HG03064 (cell line): Measurements from ENCODE around the gene B4GALT5.

ENCODE experiments used
- ATAC-seq: cut with Tn5 transposase; IDR thresholded peaks from one replicate; pipeline ENCODE4 v1.9.1; 2021; ENCODE audit warnings: low read depth; ENCODE audit not compliant: unreplicated experiment

Gene B4GALT5

GRCh38 chr20:49591217-49591865, 122.3 kb downstream of the B4GALT5 start:
- no peak for ATAC-seq

- ATAC-seq: no peak
These were observed 123.3 kb downstream of the B4GALT5 start for GRCh38 chr20:49590163-49591017.

DNA sequence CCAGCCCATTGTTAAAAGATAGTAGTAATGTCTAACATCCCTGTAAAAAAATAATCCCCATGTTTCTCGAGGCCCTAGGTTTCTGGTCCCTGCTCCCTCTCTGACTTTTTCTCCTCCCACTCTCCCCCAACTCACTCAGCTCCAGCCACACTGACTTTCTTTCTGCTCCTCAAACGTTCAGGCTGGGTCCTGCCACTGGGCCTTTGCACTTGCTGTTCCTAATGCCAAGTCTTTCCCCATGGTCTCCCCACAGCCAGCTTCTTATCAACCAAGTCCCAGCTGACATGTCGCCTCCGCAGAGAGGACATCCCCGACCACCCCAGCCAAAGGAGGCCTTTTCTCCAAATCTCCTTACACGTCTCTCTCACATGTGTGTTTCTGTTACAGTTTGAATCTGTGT, 123.9 kb downstream of the B4GALT5 start:
- no peak for ATAC-seq

GRCh38 chr20:49587111-49587570, 126.5 kb downstream of the B4GALT5 start:
- no peak for ATAC-seq

DNA sequence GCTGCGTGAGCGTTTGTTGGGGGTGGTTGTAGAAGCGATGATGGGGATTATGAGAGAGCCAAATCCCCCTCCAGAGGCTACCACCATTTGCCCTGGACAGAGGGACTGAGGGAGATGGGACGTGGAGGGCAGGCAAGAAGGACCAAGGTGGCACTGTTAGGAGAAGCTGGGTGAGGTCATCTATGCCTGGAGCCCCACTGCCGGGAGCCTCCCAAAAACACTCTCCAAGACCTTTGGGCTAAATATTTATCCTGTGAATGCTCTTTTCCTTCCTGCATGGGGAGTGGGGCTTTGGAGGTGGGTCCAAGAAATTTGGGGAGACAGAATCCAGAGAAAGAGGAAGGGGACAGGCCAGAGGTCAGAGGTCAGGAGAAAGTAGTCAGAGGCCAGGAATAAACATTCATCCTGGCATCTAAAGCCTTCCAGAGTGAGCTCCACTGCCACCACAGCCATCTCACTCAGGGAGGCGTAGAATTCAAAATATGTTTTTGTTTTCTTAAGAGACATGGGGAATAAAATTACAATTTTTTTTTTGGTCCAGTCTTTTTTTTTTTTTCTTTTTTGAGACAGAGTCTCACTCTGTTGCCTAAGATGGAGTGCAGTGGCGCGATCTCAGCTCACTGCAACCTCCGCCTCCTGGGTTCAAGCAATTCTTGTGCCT, 128.0 kb downstream of the B4GALT5 start:
- ATAC-seq: no peak

DNA sequence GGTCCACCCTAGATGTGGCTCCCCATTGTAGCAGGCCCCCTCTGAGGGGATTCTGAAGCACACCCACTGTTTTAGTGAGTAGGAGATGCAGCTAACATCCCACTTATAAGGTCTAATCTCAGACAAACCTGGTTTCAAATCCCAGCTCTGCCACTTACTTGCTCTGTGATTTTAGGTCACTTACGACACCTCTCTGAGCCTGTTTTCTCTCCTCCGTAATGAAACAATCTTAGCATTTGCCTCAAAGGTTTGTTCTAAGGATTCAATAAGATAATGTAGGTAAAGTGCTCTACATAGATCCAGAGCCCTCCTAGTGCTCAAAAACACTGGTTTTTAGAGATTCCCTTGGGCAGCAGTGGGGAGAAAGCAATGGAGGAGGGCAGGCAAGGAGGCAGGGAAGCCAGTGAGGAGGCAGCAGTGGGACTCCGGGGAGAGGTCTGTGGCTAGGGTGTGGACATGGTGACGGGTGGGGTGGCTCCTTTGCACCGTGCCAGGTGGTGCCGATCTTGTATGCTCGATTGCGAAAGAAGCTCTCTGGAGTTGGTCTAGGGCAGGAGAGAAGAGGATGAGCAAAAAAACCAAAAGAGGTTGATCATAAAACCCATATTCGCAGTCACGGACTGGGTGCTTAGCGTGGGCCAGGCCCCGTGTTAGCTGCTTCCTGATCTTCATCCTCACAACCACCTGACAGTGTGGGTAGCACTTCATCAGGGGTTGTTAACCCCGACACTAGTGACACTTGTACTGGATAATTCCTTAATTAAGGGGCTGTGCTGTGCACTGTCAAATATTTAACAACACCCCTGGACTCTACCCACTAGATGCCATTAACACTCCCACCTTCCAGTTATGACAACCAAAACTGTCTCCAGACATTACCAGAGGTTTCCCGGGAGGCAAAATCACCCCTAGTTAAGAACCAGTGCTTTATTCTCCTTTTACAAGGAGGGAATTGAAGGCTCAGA, 129.0 kb downstream of the B4GALT5 start:
- ATAC-seq: no peak

DNA sequence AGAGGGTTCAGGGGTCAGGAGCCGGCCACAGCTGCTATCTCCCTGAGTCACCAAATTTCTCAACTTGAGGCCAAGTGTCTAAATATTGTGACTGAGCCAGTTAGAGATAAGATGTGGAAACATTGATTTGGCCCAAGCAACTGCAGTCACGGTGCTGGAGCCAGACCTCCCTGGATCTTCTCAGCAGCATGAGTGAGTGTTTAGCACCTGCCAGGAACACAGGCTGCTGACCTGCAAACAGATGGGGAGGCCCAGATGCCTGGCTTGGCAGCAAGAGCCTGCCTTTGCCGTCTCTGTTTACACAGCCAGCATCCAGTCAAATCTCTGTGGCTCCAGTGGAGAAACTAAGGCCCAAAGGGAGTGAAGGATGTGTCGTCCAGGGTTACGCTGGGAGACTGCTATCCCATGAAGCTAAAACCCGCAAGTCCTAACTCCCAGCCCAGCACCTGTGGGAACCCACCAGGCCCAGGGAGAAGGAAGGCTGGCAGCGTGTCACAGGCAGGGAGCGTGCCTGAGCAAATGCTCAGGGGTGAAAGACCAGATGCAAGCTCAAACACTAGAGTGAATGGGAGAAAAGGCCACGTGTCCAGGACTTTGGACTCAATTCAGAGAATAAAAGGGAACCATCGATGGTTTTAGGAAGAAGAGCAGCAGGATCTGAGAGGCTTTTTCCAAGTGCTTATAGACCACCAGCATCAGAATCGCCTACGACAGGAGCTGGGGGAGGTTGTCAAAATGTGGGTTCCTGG, 129.8 kb downstream of the B4GALT5 start:
- no peak for ATAC-seq

DNA sequence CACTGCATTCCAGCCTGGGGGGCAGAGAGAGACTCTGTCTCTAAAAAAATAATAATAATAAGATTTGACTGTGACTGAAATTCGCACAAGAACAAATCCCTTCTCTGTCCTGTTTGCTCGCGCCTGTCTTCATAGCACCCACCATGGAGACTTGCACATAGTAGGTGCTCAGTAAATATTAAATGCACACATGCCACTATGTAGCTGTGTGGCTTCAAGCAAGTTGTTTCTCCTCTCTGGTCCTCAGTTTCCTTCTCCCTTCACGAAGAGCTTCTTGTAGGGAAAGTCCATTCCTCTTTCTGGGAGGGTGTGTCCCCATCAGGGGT, 130.4 kb downstream of the B4GALT5 start:
- no peak for ATAC-seq
